ENCODE measurements around the gene KDM4C.

The KDM4C gene

GRCh38 chr9:7140401-7140800, 382.6 kb downstream of the KDM4C start:
- no peak overlapping the region for H3K4me3 ChIP-seq (ENCODE audit: low read depth, low read length)
- TF ChIP-seq, protein P1, sequence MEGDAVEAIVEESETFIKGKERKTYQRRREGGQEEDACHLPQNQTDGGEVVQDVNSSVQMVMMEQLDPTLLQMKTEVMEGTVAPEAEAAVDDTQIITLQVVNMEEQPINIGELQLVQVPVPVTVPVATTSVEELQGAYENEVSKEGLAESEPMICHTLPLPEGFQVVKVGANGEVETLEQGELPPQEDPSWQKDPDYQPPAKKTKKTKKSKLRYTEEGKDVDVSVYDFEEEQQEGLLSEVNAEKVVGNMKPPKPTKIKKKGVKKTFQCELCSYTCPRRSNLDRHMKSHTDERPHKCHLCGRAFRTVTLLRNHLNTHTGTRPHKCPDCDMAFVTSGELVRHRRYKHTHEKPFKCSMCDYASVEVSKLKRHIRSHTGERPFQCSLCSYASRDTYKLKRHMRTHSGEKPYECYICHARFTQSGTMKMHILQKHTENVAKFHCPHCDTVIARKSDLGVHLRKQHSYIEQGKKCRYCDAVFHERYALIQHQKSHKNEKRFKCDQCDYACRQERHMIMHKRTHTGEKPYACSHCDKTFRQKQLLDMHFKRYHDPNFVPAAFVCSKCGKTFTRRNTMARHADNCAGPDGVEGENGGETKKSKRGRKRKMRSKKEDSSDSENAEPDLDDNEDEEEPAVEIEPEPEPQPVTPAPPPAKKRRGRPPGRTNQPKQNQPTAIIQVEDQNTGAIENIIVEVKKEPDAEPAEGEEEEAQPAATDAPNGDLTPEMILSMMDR (IDR thresholded peaks at IDR 0.05): no peak
- H3K79me2 ChIP-seq: no peaks in the 10 kb centered on the region
- H3K36me3 ChIP-seq (ENCODE audit: control insufficient read depth, insufficient read depth, low read length): no peaks in the 10 kb centered on the region
- H3K4me1 ChIP-seq: peaks cover 15% of the 10 kb centered on the region
- no peak overlapping the region for H3K9ac ChIP-seq
- no peak overlapping the region for H2AFZ ChIP-seq
- H3K9me3 ChIP-seq (ENCODE audit: control insufficient read depth, low read length): no peaks in the 10 kb centered on the region
- no peak overlapping the region for H3K4me2 ChIP-seq (ENCODE audit: low read length)
- H3K27me3 ChIP-seq (ENCODE audit: control insufficient read depth, insufficient read depth, low read length): no peaks in the 10 kb centered on the region
- H3K27ac ChIP-seq: no peak overlapping the region

DNA sequence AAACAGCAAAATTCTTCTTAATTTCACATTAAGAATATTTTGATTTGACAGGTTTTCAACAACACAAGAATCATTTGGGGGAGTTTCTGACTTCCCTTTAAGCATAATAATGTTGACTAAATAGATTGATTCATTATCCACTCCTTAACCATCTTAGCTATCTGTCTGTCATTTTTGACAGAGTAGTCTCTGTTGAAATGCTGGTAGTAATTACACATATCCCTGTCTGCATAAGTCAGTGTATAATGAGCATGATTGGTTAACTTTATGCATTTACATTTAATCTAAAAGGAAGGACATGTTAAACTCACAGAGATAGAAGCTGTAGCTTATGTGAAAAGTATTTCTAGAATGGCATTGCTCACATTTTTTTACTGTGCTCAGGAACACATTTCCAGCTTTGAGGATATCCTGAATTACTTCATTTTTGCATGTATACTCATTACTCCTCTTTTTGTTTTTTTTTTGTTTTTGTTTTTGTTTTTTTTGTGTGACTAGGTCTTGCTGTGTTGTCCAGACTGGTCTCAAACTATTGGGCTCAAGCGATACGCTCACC, 385.9 kb downstream of the KDM4C start:
- H3K4me3 ChIP-seq (ENCODE audit: low read depth, low read length): no peak overlapping the region
- TF ChIP-seq, protein P1 (IDR thresholded peaks at IDR 0.05): no peak
- no peak overlapping the region for H3K4me2 ChIP-seq (ENCODE audit: low read length)
- H3K27me3 ChIP-seq (ENCODE audit: control insufficient read depth, insufficient read depth, low read length): no peaks in the 10 kb centered on the region
- H3K79me2 ChIP-seq: no peaks in the 10 kb centered on the region
- H2AFZ ChIP-seq: no peak overlapping the region
- peaks cover 15% of the 10 kb centered on the region for H3K4me1 ChIP-seq
- H3K36me3 ChIP-seq (ENCODE audit: control insufficient read depth, insufficient read depth, low read length): no peaks in the 10 kb centered on the region
- no peaks in the 10 kb centered on the region for H3K9me3 ChIP-seq (ENCODE audit: control insufficient read depth, low read length)
- no peak overlapping the region for H3K27ac ChIP-seq
- no peak overlapping the region for H3K9ac ChIP-seq

GRCh38 chr9:7144265-7145046, 386.7 kb downstream of the KDM4C start:
- TF ChIP-seq, protein P1 (IDR thresholded peaks at IDR 0.05): no peak
- H3K4me1 ChIP-seq: peaks cover 15% of the 10 kb centered on the region
- H3K4me2 ChIP-seq (ENCODE audit: low read length): no peak overlapping the region
- no peaks in the 10 kb centered on the region for H3K36me3 ChIP-seq (ENCODE audit: control insufficient read depth, insufficient read depth, low read length)
- no peaks in the 10 kb centered on the region for H3K9me3 ChIP-seq (ENCODE audit: control insufficient read depth, low read length)
- H3K27ac ChIP-seq: no peak overlapping the region
- no peak overlapping the region for H2AFZ ChIP-seq
- no peaks in the 10 kb centered on the region for H3K27me3 ChIP-seq (ENCODE audit: control insufficient read depth, insufficient read depth, low read length)
- no peak overlapping the region for H3K9ac ChIP-seq
- H3K79me2 ChIP-seq: no peaks in the 10 kb centered on the region
- H3K4me3 ChIP-seq (ENCODE audit: low read depth, low read length): no peak overlapping the region

DNA sequence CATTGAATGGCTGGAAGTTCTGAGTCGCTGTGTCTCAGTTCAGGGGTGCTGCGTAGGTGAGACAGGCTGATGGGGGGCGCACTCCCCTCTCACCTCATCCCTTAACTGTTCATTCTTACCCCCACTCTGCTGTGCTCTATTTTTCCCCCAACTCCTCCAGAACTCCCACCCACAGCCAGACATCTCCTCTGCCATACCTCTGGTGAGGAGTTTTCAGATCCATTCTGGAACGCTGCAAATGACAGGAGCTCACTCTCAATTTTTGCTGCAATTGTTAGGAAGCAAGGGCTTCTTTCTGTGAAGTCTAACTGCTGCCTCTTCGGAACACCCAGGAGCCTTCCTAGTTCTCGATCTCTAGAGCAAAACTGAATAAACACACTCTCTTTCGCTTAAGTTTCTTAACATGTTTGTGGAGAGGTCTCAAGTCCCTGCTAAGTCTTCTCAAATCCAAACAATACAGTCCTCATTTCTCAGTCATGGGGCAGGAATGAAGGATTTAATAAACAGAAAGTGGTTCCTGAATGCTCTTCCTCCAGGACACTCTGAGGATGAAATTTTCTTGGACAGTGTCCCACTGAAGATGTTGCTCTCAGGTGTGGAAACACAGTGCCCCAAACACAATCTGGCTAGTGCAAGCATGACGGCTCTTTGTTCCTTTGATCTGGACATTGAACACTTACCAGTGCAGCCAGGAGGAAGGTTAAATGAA, 387.7 kb downstream of the KDM4C start:
- no peaks in the 10 kb centered on the region for H3K27me3 ChIP-seq (ENCODE audit: control insufficient read depth, insufficient read depth, low read length)
- H3K79me2 ChIP-seq: no peaks in the 10 kb centered on the region
- no peak overlapping the region for H3K4me3 ChIP-seq (ENCODE audit: low read depth, low read length)
- H3K27ac ChIP-seq: no peak overlapping the region
- H2AFZ ChIP-seq: no peak overlapping the region
- peaks cover 14% of the 10 kb centered on the region for H3K4me1 ChIP-seq
- no peaks in the 10 kb centered on the region for H3K36me3 ChIP-seq (ENCODE audit: control insufficient read depth, insufficient read depth, low read length)
- no peak overlapping the region for H3K9ac ChIP-seq
- H3K4me2 ChIP-seq (ENCODE audit: low read length): no peak overlapping the region
- no peaks in the 10 kb centered on the region for H3K9me3 ChIP-seq (ENCODE audit: control insufficient read depth, low read length)
- TF ChIP-seq, protein P1 (IDR thresholded peaks at IDR 0.05): no peak

Measured in parathyroid adenoma (tissue), 2 donors.